GM18870 (cell line): ENCODE results near the gene MCRS1.

Source experiments
- ATAC-seq: cut with Tn5 transposase; IDR thresholded peaks from one replicate; pipeline ENCODE4 v1.9.1; 2021; ENCODE audit warnings: moderate library complexity; ENCODE audit not compliant: unreplicated experiment

MCRS1 gene

DNA sequence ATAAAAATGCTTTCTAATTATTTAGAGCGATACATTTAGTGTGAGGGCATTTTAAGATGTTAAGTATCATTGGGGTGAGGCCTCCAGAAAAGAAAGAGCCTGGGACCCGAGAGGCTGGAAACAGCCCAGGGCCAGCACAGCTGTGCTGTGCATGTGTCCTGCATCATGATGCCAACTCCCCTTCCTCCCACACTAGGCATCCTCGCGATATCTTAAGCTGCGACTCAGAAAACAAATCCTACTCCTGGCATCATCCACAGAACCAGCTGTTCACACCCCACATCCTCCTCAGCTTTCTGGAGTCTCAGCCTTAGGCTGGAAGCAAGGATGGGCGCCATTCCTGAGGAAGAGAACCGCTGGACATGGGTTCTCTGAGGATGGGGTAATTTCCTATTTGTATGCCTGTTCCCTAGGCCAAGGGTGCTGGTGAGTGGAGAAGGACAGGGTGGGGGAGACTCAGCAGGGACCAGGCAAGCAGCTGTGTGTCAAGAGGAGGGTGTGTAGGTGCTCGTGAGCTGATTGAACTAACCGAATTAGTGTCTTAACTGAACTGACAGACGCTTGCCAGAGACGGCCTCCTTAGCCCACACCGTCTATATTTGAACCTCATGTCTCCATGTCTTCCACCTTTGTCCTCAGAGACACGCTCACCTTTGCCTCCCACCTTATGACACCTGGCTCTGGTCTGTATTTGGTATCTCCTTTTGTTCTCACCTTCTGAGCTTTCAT lies 15.6 kb upstream of the MCRS1 start:
- ATAC-seq = no peak

GRCh38 chr12:49582850-49583249 lies 14.9 kb upstream of the MCRS1 start:
- ATAC-seq = no peak

- ATAC-seq = no peak
Measured at GRCh38 chr12:49582201-49582600, 14.3 kb upstream of the MCRS1 start.

DNA sequence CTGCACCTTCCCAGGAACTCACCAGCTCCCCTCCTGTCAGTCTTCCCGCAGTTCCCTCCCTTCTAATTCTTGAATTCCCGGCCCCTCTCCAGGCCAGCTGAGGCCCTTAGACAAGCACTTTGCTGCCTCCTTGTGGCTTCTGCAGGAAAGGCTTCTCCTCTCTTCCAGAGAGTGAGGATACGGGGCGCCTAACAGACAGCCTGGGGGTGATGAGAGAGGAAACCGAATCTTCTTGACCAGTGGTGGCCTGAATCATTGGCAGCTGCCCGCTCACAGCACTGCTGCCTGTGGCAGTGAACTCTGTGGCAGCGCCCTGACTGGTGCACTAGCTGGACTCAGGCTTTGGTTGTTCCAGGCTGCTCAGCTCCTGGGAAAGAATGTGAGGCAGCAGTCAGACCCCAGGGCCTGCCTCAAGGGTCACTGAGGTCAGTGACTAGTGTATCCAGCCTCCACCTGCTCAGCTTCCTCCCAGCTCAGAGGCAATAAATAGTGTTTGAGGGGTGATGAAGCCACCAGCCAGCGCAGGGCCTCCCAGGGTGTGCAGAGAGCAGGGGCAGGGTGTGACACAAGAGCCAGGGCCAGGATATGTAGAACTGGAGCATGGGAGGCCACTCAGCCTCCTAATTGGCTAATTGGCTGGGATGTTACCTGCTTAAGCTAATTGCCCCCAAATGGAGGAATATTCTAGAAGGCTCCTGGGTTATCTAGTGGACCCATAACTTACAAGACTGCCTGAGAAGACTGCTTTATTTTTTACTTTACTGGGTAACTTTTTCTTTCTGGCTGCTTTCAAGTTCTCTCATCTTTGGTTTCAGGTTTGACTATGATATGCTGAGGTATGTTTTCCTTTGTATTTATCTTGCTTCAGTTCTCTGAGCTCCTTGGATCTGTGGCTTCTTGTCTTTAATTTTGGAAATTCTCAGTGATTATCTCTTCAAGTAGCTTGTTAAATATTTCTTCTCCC lies 12.9 kb upstream of the MCRS1 start:
- ATAC-seq = no peak

GRCh38 chr12:49578471-49579112 lies 10.7 kb upstream of the MCRS1 start:
- ATAC-seq = no peak

DNA sequence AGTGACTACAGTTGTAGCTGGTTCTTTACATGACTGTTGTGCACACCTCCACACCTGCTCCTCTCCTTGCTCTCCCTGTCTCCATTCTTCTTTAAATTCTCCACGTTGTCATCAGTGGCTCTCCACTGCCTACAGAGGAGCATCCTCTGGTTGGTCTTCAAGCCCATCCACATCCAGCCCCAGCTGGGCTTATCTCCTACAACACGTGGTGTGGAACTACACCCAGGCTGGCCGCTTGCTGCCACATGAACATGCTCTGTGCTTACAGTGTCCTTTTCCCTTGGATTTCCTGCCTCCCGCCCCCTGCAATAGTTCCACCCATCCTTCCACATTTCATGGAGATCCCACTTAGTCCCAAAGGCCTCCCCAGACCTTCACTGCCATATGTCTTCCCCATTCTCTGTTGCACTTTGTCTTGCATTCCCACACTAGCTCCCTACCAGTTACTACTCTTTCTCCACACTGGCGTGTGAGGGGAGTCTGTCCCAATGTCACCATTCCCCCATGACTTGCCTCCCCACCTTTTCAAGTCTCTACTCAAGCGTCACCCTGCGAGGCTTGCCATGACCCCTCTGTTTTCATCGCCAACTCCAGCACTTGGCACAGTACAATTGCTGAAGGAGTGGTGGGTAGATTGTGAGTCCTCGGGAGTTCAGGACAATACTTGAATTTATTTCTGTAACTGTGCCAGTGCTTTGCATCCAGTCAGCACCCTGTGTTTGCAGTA lies 9.8 kb upstream of the MCRS1 start:
- ATAC-seq = no peak

DNA sequence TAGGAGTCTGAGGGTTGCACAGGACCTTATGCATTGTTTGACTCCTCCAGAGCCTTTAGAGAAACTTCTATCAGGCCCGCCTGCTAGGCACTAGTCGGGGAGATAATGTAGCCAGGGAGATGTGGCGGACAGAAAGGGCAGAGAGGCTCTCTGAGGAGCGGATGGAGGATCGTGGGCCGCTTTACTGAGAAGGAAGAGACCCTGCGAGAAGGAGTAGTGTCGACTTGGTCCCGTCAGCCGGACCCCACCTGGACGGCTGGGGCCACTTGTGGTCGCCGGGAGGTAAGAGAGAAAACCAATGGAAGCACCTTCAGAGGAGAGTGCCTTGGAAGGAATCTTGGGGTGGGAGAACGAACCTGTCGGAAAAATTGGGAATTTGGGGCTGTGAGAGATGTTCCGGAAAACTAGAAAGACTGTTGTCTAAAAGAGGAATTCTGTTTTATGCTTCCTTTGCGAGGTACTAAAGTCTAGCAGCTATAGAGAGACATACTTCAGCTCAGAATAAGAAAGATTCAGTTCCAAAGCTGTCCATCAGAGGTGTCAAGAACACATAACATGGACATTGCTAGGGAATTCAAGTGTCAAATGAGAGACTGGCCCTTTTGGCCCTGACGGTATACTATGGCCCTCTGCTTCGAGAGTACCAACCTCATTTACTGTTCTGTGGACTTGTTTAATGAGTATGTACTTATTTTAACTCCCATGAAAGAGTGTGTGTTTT lies 660 bp upstream of the MCRS1 start:
- ATAC-seq = peak; percentile 7

- no peak for ATAC-seq
Measured at GRCh38 chr12:49567302-49567610, 686 bp downstream of the MCRS1 start.

DNA sequence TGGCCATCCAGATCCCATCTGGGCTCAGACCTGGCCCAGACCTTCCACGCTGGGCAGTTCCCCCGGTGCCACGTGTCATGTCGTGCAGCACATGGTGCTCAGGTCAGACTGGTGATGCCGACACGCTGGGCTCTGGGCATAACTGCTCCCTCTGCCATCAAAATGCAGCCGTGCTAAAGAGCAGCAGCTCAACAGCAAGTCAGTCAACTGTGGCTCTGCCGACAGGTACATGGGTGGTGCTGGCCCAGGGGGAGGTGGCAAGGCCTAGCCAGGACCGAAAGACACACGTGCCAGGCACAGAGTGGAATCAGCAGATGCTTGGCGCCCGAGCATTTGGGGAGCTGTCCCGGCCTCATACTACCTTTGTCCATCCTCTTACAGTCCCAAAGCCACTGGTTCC lies 1.6 kb downstream of the MCRS1 start:
- ATAC-seq = no peak

- no peak for ATAC-seq
Measured at GRCh38 chr12:49565406-49566265, 2.3 kb downstream of the MCRS1 start.

DNA sequence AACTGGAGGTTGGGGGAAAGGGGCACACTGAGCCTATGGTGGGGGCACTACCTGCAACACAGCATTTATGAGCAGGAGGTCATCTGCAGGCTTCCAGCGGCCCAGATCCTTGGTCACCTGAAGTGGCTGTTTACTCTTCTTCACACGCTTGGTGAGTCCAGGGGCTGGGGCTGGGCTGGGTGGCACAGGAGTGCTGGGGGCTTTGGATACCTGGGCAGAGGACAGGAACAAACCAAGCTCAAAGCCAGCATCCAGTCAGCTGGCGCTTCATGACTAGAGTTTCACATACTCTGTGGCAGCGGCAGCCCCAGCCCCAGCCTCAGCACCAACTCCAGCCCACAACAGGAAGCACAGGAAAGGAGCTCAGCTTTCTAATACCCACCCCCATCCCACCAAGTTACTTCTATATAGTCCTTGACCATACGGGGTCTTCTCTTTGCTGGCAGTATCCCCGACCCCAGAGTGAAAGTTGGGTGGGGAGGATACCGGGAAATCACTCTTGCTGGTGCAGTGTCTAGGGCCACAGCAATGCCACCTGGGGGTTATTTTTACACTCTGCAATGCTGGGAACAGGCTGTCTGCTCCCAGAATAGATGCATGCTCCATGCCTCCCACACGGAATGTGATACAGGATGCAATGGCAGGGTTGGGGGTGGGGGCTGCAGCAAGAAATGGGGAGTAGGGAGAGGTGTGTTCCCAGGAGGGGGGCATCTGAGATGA lies 3.1 kb downstream of the MCRS1 start:
- no peak for ATAC-seq

GRCh38 chr12:49563951-49564685 lies 3.8 kb downstream of the MCRS1 start:
- no peak for ATAC-seq

DNA sequence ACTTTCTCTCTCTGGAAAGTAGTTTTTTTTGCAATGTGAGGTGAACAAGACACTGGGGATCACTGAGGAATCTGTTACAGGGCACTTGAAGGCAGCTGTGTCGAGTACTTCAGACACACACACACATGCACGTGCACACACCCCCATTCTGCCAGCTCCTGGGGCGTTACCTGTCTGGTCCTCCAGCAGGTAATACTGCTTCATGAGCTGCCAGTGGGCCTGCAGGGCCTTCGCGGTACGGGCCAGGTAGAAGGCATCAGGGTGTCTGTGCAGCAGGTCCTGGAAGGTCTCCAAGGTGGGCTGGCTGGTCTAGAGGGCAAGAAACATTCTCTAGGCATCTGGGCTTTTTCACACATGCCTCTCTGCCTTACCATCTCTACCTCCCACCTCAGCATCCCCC lies 5.1 kb downstream of the MCRS1 start:
- no peak for ATAC-seq

GRCh38 chr12:49562233-49562632 lies 5.7 kb downstream of the MCRS1 start:
- no peak for ATAC-seq

- ATAC-seq = no peak
Measured at GRCh38 chr12:49560695-49561094, 7.2 kb downstream of the MCRS1 start.

DNA sequence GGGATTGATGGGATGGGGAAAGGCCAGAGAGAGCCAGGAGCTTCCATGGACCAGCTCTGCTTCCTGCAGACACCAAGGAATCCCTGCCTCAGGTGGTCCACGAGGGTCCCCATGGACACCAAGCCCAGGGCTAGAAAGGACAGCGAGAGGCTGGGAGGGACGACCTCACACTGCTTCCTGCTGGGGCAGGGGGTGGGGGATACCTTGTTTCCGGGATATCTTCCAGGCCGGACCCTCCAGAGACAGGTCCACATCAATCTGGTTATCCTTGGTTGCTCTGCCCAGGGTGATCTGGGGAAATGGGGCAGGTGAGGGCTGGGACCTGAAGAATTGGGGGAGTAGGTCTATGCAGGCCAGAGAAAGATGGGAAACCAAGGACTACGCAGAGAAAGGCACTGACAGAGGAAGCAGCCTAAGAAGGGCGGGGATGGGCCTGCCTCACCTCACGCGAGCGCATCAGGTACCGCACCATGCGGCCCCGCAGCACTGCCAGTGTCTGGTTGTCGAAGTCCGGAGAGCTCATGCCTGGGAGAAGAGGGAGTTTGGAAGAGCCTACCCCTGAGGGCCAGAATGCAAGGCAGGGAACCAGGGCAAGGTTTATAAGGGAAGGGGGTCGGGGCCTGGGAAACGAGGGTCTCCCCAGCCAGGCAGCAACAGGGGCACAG lies 8.8 kb downstream of the MCRS1 start:
- no peak for ATAC-seq

GRCh38 chr12:49558526-49558925 lies 9.4 kb downstream of the MCRS1 start:
- ATAC-seq = no peak

DNA sequence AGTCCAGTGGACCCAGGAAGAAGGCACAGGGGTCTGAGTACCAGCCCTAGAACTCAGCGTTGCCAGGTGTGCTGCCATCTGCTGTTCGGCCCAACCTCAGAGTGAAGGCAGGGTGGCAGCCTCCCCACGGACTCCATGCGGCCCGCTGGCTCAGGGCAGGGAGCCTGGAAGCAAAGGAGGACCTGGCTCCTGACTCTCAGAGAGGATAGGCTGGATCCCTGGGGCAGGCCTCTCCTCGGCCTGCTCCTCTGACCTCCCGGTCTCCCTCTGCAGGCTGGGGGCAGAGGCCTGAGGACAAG lies 10.1 kb downstream of the MCRS1 start:
- no peak for ATAC-seq
